Breast epithelium (tissue), 3 donors: ENCODE results near the gene GIPR.

Source experiments
- POLR2A ChIP-seq: fragments of 450-650 bp; IDR thresholded peaks from one replicate; pipeline ENCODE4 v1.6.1; 2016; ENCODE audit warnings: antibody characterized with exemption, mild to moderate bottlenecking, moderate library complexity
- POLR2AphosphoS5 ChIP-seq, 3 donors: sonication (generic); formaldehyde crosslinking; IDR thresholded peaks; one replicate each; pipeline ENCODE4 v1.6.1; 2017; ENCODE audit warnings: antibody characterized with exemption in 3 of 3
- TF ChIP-seq, protein P1 (sequence below), 3 donors: fragments of 450-650 bp; IDR thresholded peaks; one replicate each; pipeline ENCODE4 v1.5.1; 2016 to 2017; ENCODE audit warnings: antibody characterized with exemption in 3 of 3, mild to moderate bottlenecking in 3 of 3, moderate library complexity in 3 of 3

DNA sequence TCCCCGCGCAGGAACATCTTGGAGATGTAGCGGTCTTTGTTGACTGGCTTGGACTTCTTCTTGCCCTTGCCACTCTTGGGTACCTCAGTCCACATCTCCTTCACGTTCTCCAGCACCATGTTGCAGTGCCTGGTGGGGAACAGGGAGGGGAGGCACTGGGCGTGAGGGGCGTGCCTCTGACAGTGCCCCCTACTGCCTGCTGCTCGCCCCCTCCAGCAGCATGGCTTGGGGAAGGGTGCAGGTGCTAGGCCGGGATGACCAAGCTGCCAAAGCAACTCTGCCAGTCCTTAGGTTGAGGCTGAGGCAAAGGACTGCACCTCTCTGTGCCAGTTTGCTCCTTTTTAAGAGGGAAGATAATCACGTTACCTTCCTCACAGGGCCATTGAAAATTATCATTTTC lies 19.6 kb downstream of the GIPR start:
- TF ChIP-seq, protein P1, sequence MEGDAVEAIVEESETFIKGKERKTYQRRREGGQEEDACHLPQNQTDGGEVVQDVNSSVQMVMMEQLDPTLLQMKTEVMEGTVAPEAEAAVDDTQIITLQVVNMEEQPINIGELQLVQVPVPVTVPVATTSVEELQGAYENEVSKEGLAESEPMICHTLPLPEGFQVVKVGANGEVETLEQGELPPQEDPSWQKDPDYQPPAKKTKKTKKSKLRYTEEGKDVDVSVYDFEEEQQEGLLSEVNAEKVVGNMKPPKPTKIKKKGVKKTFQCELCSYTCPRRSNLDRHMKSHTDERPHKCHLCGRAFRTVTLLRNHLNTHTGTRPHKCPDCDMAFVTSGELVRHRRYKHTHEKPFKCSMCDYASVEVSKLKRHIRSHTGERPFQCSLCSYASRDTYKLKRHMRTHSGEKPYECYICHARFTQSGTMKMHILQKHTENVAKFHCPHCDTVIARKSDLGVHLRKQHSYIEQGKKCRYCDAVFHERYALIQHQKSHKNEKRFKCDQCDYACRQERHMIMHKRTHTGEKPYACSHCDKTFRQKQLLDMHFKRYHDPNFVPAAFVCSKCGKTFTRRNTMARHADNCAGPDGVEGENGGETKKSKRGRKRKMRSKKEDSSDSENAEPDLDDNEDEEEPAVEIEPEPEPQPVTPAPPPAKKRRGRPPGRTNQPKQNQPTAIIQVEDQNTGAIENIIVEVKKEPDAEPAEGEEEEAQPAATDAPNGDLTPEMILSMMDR (IDR thresholded peaks at IDR 0.05), result no peak
- TF ChIP-seq POLR2AphosphoS5 (IDR thresholded peaks at IDR 0.05) (no peak), POLR2A (no peak)
